Measurements from ENCODE around the gene URB2. TPM values are rescaled to one million over a fixed set of nuclear protein-coding genes. Genes with fewer than 3 reads are reported as not detected.
A peak's percentile ranks its signal among the peaks of the same experiment; 100 is the strongest.

The URB2 gene
- total and polyA plus RNA-seq, 2 donors (not counting 3 experiments of a cell fraction or from before 2014, with no cell fraction given), result 4.7 to 12.4 TPM

GRCh38 chr1:229627003-229627402 is 956 bp downstream of the URB2 start:
- no TSS peak for BruUV-seq (replicated peaks)
- Histone ChIP-seq H3K9me3 (replicated peaks; ENCODE audit: control insufficient read depth, insufficient read depth, low read length) (no peaks in the 10 kb centered on the region), H3K4me2 (ENCODE audit: insufficient read depth, low read length) (peak overlapping the region; percentile 79), H3K79me2 (ENCODE audit: control insufficient read depth, insufficient read depth, low read length) (peaks cover 87% of the 10 kb centered on the region), H3K9me1 (replicated peaks; ENCODE audit: control insufficient read depth, extremely low read depth, insufficient read depth, low read length) (no peaks in the 10 kb centered on the region), H3K27me3 (ENCODE audit: control insufficient read depth in 2 of 2, insufficient read depth in 2 of 2, low read length in 2 of 2) (no peaks in the 10 kb centered on the region), H3K9ac (replicated peaks; ENCODE audit: extremely low read depth, insufficient read depth, low read length) (peak overlapping the region; percentile 70), H3K27ac (ENCODE audit: insufficient read depth, low read depth, low read length) (no peak overlapping the region), H3K36me3 (ENCODE audit: control insufficient read depth in 2 of 2, extremely low read depth in 1 of 2, insufficient read depth in 2 of 2, low read length in 2 of 2) (no peaks in the 10 kb centered on the region), H2AFZ (ENCODE audit: low read depth, low read length) (no peak overlapping the region), H3K4me1 (ENCODE audit: control insufficient read depth, extremely low read depth, insufficient read depth, low read length) (peaks cover 16% of the 10 kb centered on the region), H3K4me3 (replicated peaks in 1 of 3; ENCODE audit: insufficient read depth in 1 of 3, low read depth in 1 of 3, low read length in 3 of 3) (peak overlapping the region; percentile 71 to 98 (median 96)), H4K20me1 (replicated peaks; ENCODE audit: control insufficient read depth, extremely low read depth, insufficient read depth, low read length) (no peaks in the 10 kb centered on the region)
- dilution Hi-C loops (cut with MboI; ENCODE audit: extremely low pct_ligation_motif_present, low sequenced_read_pairs), result no loop called here
- no peak for FAIRE-seq
- POLR2A ChIA-PET, result interaction anchor here (0.6 to 0.9 kb wide), 2 partner anchors 68 to 70 kb away, joined by 3 to 4 read pairs; partner anchors contain the start of gene ABCB10
- CTCF ChIA-PET, result interaction anchor here (1.0 to 7.4 kb wide), 4 partner anchors 66 to 588 kb away, joined by 3 to 69 read pairs (median 4); partner anchors contain the start of gene ABCB10
- DNase-seq (ENCODE audit: low read depth, low spot score), result peak; percentile 5
- TF ChIP-seq MAX (IDR thresholded peaks at IDR 0.05; ENCODE audit: insufficient read depth, insufficient read length) (no peak), JUN (IDR thresholded peaks at IDR 0.05; ENCODE audit: borderline replicate concordance, insufficient read depth, insufficient read length, low read depth) (no peak), EZH2 (IDR thresholded peaks at IDR 0.05; ENCODE audit: borderline replicate concordance, low read depth, low read length, severe bottlenecking) (no peak), MYC (IDR thresholded peaks at IDR 0.05; ENCODE audit: low read depth, low read length) (no peak), FOS (IDR thresholded peaks at IDR 0.05; ENCODE audit: borderline replicate concordance, insufficient read depth, low read length) (no peak), POLR2A (IDR thresholded peaks at IDR 0.05; ENCODE audit: low read depth, low read length) (no peak), CTCF (IDR thresholded peaks at IDR 0.05; ENCODE audit: extremely low read depth in 1 of 2, insufficient read depth in 1 of 2, low read depth in 1 of 2, low read length in 2 of 2) (no peak), GATA2 (IDR thresholded peaks at IDR 0.05; ENCODE audit: insufficient read depth, insufficient read length, low read depth, low read length) (no peak), POLR2AphosphoS5 (IDR thresholded peaks at IDR 0.05; ENCODE audit: insufficient read depth, low read depth, low read length) (no peak)
- intact Hi-C loops (cut with micrococcal nuclease), result no loop called here

Measured in endothelial cell of umbilical vein (primary cell).